ENCODE measurements around the gene S1PR2. TPM values are rescaled to one million over a fixed set of nuclear protein-coding genes. Genes with fewer than 3 reads are reported as not detected.

The S1PR2 gene
- total RNA-seq, 1 experiment from 2014 or later, result 8.4 TPM

DNA sequence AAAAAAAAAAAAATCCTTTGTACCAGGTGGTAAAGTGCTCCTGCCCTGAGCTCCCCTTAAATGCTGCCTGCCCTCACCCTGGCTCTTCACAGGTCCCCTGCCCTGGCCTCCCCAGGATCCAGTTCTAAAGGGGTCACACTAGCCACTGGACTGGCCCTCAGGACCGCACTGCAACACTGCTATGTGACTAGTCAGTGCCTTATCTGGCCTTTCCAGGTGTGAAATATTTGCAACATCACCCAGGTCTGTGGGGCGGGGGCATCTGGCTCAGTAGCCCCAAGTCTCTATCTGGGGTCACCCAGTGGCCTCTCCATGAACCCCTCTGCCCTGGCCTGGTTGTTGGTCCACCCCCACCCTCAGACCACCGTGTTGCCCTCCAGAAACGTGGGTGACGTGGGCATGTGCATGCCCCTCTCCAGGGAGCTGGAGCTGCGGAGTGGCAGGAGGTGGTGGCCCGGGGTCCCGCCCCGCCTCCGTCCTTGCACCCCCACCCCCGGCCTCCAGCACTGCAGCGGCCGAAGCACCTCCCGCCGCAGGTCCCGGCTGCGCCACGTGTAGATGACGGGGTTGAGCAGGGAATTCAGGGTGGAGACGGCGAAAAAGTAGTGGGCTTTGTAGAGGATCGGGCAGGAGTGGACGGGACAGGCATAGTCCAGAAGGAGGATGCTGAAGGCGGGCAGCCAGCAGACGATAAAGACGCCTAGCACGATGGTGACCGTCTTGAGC lies 7.5 kb downstream of the S1PR2 start:
- Histone ChIP-seq H3K9me3 (ENCODE audit: low read depth, low read length, poor library complexity, severe bottlenecking) (no peaks in the 10 kb centered on the region), H3K4me3 (ENCODE audit: low read depth, low read length, poor library complexity, severe bottlenecking) (no peak overlapping the region), H3K27ac (ENCODE audit: low read depth, low read length, poor library complexity, severe bottlenecking) (no peak overlapping the region), H3K27me3 (replicated peaks; ENCODE audit: insufficient read depth, low read depth, low read length, poor library complexity) (no peaks in the 10 kb centered on the region), H3K4me1 (ENCODE audit: insufficient read depth, low read length, poor library complexity, severe bottlenecking) (no peaks in the 10 kb centered on the region), H3K36me3 (ENCODE audit: insufficient read depth, low read length, poor library complexity, severe bottlenecking) (no peaks in the 10 kb centered on the region)
- ChIA-PET CTCF (no interaction called here), POLR2A (ENCODE audit: low non-redundant PET) (interaction anchor here (0.7 kb wide), 1 partner anchor 126 kb away, joined by 4 read pairs; no protein-coding TSS in a partner anchor)
- TF ChIP-seq, protein P1, sequence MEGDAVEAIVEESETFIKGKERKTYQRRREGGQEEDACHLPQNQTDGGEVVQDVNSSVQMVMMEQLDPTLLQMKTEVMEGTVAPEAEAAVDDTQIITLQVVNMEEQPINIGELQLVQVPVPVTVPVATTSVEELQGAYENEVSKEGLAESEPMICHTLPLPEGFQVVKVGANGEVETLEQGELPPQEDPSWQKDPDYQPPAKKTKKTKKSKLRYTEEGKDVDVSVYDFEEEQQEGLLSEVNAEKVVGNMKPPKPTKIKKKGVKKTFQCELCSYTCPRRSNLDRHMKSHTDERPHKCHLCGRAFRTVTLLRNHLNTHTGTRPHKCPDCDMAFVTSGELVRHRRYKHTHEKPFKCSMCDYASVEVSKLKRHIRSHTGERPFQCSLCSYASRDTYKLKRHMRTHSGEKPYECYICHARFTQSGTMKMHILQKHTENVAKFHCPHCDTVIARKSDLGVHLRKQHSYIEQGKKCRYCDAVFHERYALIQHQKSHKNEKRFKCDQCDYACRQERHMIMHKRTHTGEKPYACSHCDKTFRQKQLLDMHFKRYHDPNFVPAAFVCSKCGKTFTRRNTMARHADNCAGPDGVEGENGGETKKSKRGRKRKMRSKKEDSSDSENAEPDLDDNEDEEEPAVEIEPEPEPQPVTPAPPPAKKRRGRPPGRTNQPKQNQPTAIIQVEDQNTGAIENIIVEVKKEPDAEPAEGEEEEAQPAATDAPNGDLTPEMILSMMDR (conservative IDR thresholded peaks at IDR 0.05; ENCODE audit: low read depth, low read length), result no peak
- TF ChIP-seq EZH2 (IDR thresholded peaks at IDR 0.05; ENCODE audit: borderline replicate concordance, low read depth, low read length, poor library complexity, severe bottlenecking), result no peak
- intact Hi-C loops (cut with micrococcal nuclease; ENCODE audit: unreplicated experiment), result no loop called here
- BruUV-seq (replicated peaks), result no TSS peak
- no peak for DNase-seq (ENCODE audit: low spot score)

DNA sequence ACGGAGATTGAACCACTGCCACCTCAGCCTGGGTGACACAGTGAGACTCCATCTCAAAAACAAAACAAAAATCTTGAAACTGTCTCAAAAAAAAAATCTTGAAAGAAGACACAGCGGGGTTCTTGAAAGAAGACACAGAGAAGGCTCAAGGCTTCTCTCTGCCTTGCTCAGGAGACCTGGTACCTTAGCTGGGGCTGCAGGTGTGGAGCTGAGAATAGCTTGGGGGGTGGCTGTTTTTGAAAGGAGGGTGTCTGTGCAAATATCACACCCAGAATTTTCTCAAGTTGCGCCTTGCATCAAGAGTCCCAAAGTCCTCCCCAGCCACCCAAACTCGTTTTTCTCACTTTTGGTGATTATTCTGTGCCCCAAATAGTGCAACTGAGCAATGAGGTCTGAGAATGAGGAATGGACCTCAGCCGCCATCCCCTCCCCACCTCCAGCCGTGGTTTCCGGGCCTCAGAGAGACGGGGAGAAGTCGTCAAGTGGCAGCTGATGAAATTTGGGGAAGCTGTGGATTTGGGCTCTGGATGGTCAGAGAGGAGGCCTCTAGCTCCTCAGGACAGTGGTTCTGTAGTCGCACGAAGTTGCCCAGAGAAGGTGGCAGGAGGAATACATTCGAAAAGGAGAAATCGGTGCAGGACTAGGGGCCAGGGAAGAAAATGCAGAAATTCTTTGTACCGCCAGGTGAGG lies 8.8 kb downstream of the S1PR2 start:
- intact Hi-C loops (cut with micrococcal nuclease; ENCODE audit: unreplicated experiment), result no loop called here
- H3K4me1 ChIP-seq (ENCODE audit: insufficient read depth, low read length, poor library complexity, severe bottlenecking), result no peaks in the 10 kb centered on the region
- H3K4me3 ChIP-seq (ENCODE audit: low read depth, low read length, poor library complexity, severe bottlenecking), result no peak overlapping the region
- TF ChIP-seq, protein P1 (conservative IDR thresholded peaks at IDR 0.05; ENCODE audit: low read depth, low read length), result no peak
- no peak for TF ChIP-seq EZH2 (IDR thresholded peaks at IDR 0.05; ENCODE audit: borderline replicate concordance, low read depth, low read length, poor library complexity, severe bottlenecking)
- BruUV-seq (replicated peaks), result no TSS peak
- CTCF ChIA-PET, result no interaction called here
- POLR2A ChIA-PET (ENCODE audit: low non-redundant PET), result no interaction called here
- H3K27me3 ChIP-seq (replicated peaks; ENCODE audit: insufficient read depth, low read depth, low read length, poor library complexity), result no peaks in the 10 kb centered on the region
- no peaks in the 10 kb centered on the region for H3K9me3 ChIP-seq (ENCODE audit: low read depth, low read length, poor library complexity, severe bottlenecking)
- H3K27ac ChIP-seq (ENCODE audit: low read depth, low read length, poor library complexity, severe bottlenecking), result no peak overlapping the region
- DNase-seq (ENCODE audit: low spot score), result no peak
- H3K36me3 ChIP-seq (ENCODE audit: insufficient read depth, low read length, poor library complexity, severe bottlenecking), result no peaks in the 10 kb centered on the region

DNA sequence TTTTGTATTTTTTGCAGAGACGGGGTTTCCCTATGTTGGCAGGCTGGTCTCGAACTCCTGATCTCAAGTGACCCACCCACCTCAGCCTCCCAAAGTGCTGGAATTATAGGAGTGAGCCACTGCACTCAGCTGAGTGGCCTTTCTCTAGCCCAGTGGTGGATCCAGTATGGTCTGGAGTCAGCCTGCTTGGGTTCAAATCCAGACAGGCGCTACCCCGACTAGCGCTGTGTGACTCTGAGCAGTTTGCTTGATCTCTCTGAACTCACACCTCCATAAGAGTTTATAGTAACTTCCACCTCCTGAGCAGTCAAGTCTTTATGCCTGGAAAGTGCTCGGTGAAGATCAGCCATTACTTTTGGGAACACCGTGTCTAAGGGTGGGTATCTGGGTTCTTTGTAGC lies 10.4 kb downstream of the S1PR2 start:
- Histone ChIP-seq H3K9me3 (ENCODE audit: low read depth, low read length, poor library complexity, severe bottlenecking) (no peaks in the 10 kb centered on the region), H3K36me3 (ENCODE audit: insufficient read depth, low read length, poor library complexity, severe bottlenecking) (no peaks in the 10 kb centered on the region), H3K27me3 (replicated peaks; ENCODE audit: insufficient read depth, low read depth, low read length, poor library complexity) (no peaks in the 10 kb centered on the region), H3K4me1 (ENCODE audit: insufficient read depth, low read length, poor library complexity, severe bottlenecking) (no peaks in the 10 kb centered on the region), H3K27ac (ENCODE audit: low read depth, low read length, poor library complexity, severe bottlenecking) (no peak overlapping the region), H3K4me3 (ENCODE audit: low read depth, low read length, poor library complexity, severe bottlenecking) (no peak overlapping the region)
- ChIA-PET CTCF (interaction anchor here (0.5 kb wide), 1 partner anchor 8 kb away, joined by 4 read pairs; no protein-coding TSS in a partner anchor), POLR2A (ENCODE audit: low non-redundant PET) (no interaction called here)
- no peak for DNase-seq (ENCODE audit: low spot score)
- intact Hi-C loops (cut with micrococcal nuclease; ENCODE audit: unreplicated experiment), result no loop called here
- TF ChIP-seq, protein P1 (conservative IDR thresholded peaks at IDR 0.05; ENCODE audit: low read depth, low read length), result no peak
- TF ChIP-seq EZH2 (IDR thresholded peaks at IDR 0.05; ENCODE audit: borderline replicate concordance, low read depth, low read length, poor library complexity, severe bottlenecking), result no peak
- BruUV-seq (replicated peaks), result no TSS peak
